Thymus (tissue), 11 donors: Measurements from ENCODE around the gene TDRD10. TPM values are rescaled to one million over a fixed set of nuclear protein-coding genes. Genes with fewer than 3 reads are reported as not detected.

Experiments used
- DNase-seq, 9 donors: peaks; one replicate each; pipeline ENCODE4 v3.0.0-alpha.2; 2013; ENCODE audit warnings: low spot score in 9 of 9, low read depth in 6 of 9, missing footprints in 1 of 9
- H3K27ac ChIP-seq, 2 donors: one replicate each; pipeline ENCODE4 v1.5.1; 2013; ENCODE audit warnings: control low read depth in 1 of 2, low read depth in 1 of 2, low read length in 1 of 2, mild to moderate bottlenecking in 1 of 2, moderate library complexity in 1 of 2
- H3K27me3 ChIP-seq, 2 donors: one replicate each; pipeline ENCODE4 v1.5.1; 2013; ENCODE audit warnings: low read length in 1 of 2; ENCODE audit not compliant: control insufficient read depth in 2 of 2, insufficient read depth in 1 of 2
- H3K36me3 ChIP-seq, 2 donors: one replicate each; pipeline ENCODE4 v1.5.1; 2013; ENCODE audit warnings: low read length in 1 of 2, mild to moderate bottlenecking in 1 of 2, moderate library complexity in 1 of 2; ENCODE audit not compliant: control insufficient read depth in 2 of 2, insufficient read depth in 2 of 2
- H3K4me1 ChIP-seq, 2 donors: one replicate each; pipeline ENCODE4 v1.5.1; 2013; ENCODE audit warnings: low read length in 2 of 2; ENCODE audit not compliant: control insufficient read depth in 2 of 2, insufficient read depth in 2 of 2
- H3K4me3 ChIP-seq, 2 donors: one replicate each; pipeline ENCODE4 v1.5.1; 2013; ENCODE audit warnings: low read length in 2 of 2, control low read depth in 1 of 2, mild to moderate bottlenecking in 1 of 2
- H3K9me3 ChIP-seq, 2 donors: one replicate each; pipeline ENCODE4 v1.5.1; 2013; ENCODE audit warnings: low read length in 1 of 2, mild to moderate bottlenecking in 1 of 2; ENCODE audit not compliant: control insufficient read depth in 2 of 2, insufficient read depth in 1 of 2
- WGBS: extraction: QIAGEN DNeasy Blood & Tissue Kit; methylation state at CpG from one replicate; pipeline ENCODE4 v1.1.7; 2013; 5-methylcytosine and 5-hydroxymethylcytosine counted together
- polyA plus RNA-seq: library from polyadenylated mRNA; stranded (reverse); fragments of 200-250 nt; gene quantifications from one replicate; pipeline ENCODE4 v1.2.3, GENCODE V29; 2013
- total RNA-seq: library from RNA; stranded (reverse); fragments of 120-200 nt; gene quantifications from one replicate; pipeline ENCODE4 v1.2.4, GENCODE V29; 2013
- donor health status: healthy.

TDRD10 gene
- total and polyA plus RNA-seq, 2 donors, result 0.47 to 12.2 TPM

DNA sequence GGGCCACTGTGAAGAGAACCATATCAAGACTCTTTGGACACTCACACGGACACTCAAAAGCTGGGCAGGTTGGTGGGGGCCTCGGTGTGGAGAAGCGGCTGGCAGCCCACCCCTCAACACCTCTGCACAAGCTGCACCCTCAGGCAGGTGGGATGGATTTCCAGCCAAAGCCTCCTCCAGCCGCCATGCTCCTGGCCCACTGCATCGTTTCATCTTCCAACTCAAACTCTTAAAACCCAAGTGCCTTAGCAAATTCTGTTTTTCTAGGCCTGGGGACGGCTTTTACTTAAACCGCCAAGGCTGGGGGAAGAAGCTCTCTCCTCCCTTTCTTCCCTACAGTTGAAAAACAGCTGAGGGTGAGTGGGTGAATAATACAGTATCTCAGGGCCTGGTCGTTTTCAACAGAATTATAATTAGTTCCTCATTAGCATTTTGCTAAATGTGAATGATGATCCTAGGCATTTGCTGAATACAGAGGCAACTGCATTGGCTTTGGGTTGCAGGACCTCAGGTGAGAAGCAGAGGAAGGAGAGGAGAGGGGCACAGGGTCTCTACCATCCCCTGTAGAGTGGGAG lies 36.3 kb upstream of the TDRD10 start:
- no peak for DNase-seq
- Histone ChIP-seq H3K27me3 (no peaks in the 10 kb centered on the region), H3K4me1 (peaks cover 16 to 54% of the 10 kb centered on the region in 2 donors), H3K36me3 (no peaks in the 10 kb centered on the region), H3K4me3 (no peak overlapping the region), H3K27ac (peak overlapping the region; percentile 25 to 67), H3K9me3 (no peaks in the 10 kb centered on the region)
- 85% methylated on average over 8 of the region's 8 CpGs for WGBS

DNA sequence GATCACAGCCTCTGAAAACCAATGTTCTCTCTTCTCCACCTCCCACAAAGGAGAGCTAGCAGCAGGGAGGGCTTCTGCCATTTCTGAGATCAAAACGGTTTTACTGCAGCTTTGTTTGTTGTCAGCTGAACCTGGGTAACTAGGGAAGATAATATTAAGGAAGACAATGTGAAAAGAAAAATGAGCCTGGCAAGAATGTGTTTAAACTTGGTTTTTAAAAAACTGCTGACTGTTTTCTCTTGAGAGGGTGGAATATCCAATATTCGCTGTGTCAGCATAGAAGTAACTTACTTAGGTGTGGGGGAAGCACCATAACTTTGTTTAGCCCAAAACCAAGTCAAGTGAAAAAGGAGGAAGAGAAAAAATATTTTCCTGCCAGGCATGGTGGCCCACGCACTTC lies 35.8 kb upstream of the TDRD10 start:
- peak in 1 of 9 donors; percentile 47 for DNase-seq
- Histone ChIP-seq H3K4me3 (no peak overlapping the region), H3K4me1 (peaks cover 16 to 49% of the 10 kb centered on the region in 2 donors), H3K36me3 (no peaks in the 10 kb centered on the region), H3K27ac (peak overlapping the region; percentile 25 to 67), H3K27me3 (no peaks in the 10 kb centered on the region), H3K9me3 (no peaks in the 10 kb centered on the region)
- WGBS, result 63% methylated on average over 3 of the region's 3 CpGs

DNA sequence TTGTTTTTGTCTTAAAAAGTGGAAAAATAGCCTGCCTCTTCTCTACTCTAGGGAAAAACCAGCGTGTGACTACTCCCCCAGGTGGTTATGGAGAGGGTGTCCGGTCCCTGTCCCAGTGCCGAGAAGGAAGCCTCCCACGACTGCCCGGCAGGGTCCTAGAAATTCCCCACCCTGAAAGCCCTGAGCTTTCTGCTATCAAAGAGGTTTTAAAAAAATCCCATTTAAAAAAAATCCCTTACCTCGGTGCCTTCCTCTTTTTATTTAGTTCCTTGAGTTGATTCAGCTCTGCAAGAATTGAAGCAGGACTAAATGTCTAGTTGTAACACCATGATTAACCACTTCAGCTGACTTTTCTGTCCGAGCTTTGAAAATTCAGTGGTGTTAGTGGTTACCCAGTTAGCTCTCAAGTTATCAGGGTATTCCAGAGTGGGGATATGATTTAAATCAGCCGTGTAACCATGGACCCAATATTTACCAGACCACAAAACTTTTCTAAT lies 35.0 kb upstream of the TDRD10 start:
- Histone ChIP-seq H3K9me3 (no peaks in the 10 kb centered on the region), H3K27me3 (no peaks in the 10 kb centered on the region), H3K27ac (peak overlapping the region in 1 of 2 donors; percentile 13), H3K4me1 (peaks cover 16 to 47% of the 10 kb centered on the region in 2 donors), H3K4me3 (no peak overlapping the region), H3K36me3 (no peaks in the 10 kb centered on the region)
- 39% methylated on average over 8 of the region's 8 CpGs for WGBS
- DNase-seq, result no peak

DNA sequence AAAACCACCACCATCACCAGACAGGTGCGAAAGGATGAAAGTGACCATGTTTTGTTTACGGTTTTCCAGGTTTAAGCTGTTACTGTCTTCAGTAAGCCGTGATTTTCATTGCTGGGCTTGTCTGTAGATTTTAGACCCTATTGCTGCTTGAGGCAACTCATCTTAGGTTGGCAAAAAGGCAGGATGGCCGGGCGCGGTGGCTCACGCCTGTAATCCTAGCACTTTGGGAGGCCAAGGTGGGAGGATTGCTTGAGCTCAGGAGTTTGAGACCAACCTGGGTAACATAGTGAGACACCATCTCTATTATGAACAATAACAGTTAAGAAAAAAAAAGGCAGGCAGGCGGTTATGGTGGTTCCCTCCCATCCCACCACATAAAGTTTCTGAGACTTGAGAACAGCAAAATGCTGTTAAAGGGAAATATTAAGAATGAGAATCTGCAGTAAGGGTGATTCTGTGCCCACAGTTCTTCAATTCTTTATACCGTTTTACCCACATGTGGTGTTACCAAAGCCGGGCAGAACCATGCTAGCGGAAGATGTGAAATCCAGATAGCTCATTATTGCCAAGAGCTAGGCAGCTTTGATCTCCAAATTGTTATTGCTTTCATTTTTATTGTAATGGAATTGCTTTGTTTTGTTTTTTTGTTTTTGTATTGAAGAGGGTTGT lies 34.5 kb upstream of the TDRD10 start:
- Histone ChIP-seq H3K9me3 (no peaks in the 10 kb centered on the region), H3K36me3 (no peaks in the 10 kb centered on the region), H3K4me1 (peaks cover 16 to 47% of the 10 kb centered on the region in 2 donors), H3K27ac (no peak overlapping the region), H3K4me3 (no peak overlapping the region), H3K27me3 (no peaks in the 10 kb centered on the region)
- no peak for DNase-seq
- WGBS, result 84% methylated on average over 11 of the region's 11 CpGs

- Histone ChIP-seq H3K27ac (no peak overlapping the region), H3K4me3 (no peak overlapping the region), H3K4me1 (peaks cover 11 to 40% of the 10 kb centered on the region in 2 donors), H3K27me3 (no peaks in the 10 kb centered on the region), H3K36me3 (no peaks in the 10 kb centered on the region), H3K9me3 (no peaks in the 10 kb centered on the region)
- 96% methylated on average over 12 of the region's 12 CpGs for WGBS
- DNase-seq, result no peak
These were observed 33.3 kb upstream of the TDRD10 start for GRCh38 chr1:154468535-154469250.

DNA sequence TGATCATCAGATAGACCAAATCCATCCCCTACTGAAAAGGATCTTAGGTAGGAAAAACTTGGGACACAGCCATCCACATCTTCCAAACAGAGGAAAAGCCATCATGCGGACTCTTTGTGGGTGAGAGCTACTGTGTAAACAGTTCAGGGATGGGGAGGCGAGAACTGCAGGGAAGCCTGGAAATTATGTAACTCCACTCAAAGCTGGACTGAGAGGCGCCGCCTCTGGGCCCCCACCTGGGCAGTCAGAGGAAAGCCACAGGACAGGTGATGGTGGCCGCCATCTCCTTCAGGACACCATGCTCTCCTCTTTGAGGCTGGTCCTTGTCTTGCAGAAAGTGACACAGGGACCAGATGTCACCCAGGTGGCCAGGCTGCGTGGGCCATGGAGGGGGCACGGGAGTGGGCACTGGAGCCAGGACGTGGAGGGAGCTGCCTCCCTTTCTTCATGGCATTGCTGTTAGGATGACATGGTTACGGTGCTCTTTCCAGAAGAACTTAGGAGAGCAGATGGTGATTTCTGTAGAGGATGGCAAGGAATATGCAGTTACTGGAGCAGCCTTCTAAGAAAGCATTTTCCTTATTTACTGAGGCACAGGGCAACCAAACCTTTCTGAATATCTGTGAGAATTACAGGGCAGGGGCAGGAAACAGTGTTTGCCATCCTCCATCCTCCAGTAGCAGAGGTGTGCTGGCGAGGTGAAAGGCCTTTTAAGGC lies 32.0 kb upstream of the TDRD10 start:
- Histone ChIP-seq H3K4me1 (peaks cover 9 to 29% of the 10 kb centered on the region in 2 donors), H3K27me3 (no peaks in the 10 kb centered on the region), H3K36me3 (no peaks in the 10 kb centered on the region), H3K27ac (no peak overlapping the region), H3K4me3 (no peak overlapping the region), H3K9me3 (no peaks in the 10 kb centered on the region)
- no peak for DNase-seq
- 98% methylated on average over 10 of the region's 10 CpGs for WGBS

- Histone ChIP-seq H3K9me3 (no peaks in the 10 kb centered on the region), H3K27ac (no peak overlapping the region), H3K4me1 (peaks cover 0 to 16% of the 10 kb centered on the region in 2 donors), H3K4me3 (no peak overlapping the region), H3K27me3 (no peaks in the 10 kb centered on the region), H3K36me3 (no peaks in the 10 kb centered on the region)
- whole genome bisulfite sequencing, result 98% methylated on average over 2 of the region's 2 CpGs
- no peak for DNase-seq
These were observed 30.7 kb upstream of the TDRD10 start for GRCh38 chr1:154471304-154471703.

DNA sequence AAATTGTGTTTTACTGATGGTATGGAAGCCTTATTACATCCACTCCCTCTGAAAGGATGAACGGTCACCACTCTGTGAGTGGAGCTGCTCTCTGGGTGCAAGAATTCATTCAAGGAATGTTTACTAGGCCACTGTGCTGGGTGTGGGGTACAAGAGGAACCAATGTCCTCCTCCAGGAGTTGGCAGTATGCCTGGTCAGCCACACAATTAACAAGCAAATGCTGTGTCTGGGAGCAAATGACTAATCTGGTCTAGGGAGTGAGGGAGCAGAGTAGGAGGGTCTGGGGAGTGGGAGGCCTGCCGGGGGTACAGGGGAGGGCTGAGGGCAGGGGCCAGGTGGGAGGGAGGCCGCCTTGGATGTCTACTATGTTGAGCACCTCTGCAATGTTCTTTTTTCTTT lies 27.2 kb upstream of the TDRD10 start:
- Histone ChIP-seq H3K27ac (no peak overlapping the region), H3K36me3 (no peaks in the 10 kb centered on the region), H3K9me3 (no peaks in the 10 kb centered on the region), H3K27me3 (no peaks in the 10 kb centered on the region), H3K4me1 (peaks cover 0 to 11% of the 10 kb centered on the region in 2 donors), H3K4me3 (no peak overlapping the region)
- DNase-seq, result no peak
- WGBS, result 82% methylated on average over 3 of the region's 3 CpGs
